ENCODE data around the gene FRMD4B. TPM values are rescaled to one million over a fixed set of nuclear protein-coding genes. Genes with fewer than 3 reads are reported as not detected.
A peak's percentile ranks its signal among the peaks of the same experiment; 100 is the strongest.
"Not testable (repeated sequence)": the region's sequence is repeated elsewhere in the genome, so short reads cannot be mapped to it uniquely, and the experiment has no call there.

Gene FRMD4B
- total and polyA plus RNA-seq, 2 donors from 2014 or later = 11.8 to 50.5 TPM

- Histone ChIP-seq H3K27me3 (ENCODE audit: control insufficient read depth, insufficient read depth, low read length) (no peaks in the 10 kb centered on the region), H3K9me3 (ENCODE audit: control insufficient read depth in 2 of 3, insufficient read depth in 1 of 3, low read length in 3 of 3) (no peaks in the 10 kb centered on the region), H3K36me3 (ENCODE audit: control insufficient read depth in 2 of 3, insufficient read depth in 3 of 3, low read length in 3 of 3) (peaks cover 0 to 4% (median 2%) of the 10 kb centered on the region in 3 donors), H3K4me1 (ENCODE audit: control insufficient read depth in 2 of 3, insufficient read depth in 2 of 3, low read depth in 1 of 3, low read length in 3 of 3) (peaks cover 0 to 20% (median 14%) of the 10 kb centered on the region in 3 donors), H3K27ac (ENCODE audit: low read depth in 2 of 2, low read length in 2 of 2) (no peak overlapping the region), H3K9ac (ENCODE audit: low read length in 3 of 3) (no peak overlapping the region), H3K4me3 (ENCODE audit: low read length in 3 of 3) (no peak overlapping the region)
- FAIRE-seq = no peak
- intact Hi-C loops (cut with DNase I) = no loop called here
- TF ChIP-seq, protein P1, sequence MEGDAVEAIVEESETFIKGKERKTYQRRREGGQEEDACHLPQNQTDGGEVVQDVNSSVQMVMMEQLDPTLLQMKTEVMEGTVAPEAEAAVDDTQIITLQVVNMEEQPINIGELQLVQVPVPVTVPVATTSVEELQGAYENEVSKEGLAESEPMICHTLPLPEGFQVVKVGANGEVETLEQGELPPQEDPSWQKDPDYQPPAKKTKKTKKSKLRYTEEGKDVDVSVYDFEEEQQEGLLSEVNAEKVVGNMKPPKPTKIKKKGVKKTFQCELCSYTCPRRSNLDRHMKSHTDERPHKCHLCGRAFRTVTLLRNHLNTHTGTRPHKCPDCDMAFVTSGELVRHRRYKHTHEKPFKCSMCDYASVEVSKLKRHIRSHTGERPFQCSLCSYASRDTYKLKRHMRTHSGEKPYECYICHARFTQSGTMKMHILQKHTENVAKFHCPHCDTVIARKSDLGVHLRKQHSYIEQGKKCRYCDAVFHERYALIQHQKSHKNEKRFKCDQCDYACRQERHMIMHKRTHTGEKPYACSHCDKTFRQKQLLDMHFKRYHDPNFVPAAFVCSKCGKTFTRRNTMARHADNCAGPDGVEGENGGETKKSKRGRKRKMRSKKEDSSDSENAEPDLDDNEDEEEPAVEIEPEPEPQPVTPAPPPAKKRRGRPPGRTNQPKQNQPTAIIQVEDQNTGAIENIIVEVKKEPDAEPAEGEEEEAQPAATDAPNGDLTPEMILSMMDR (IDR thresholded peaks at IDR 0.05; ENCODE audit: borderline replicate concordance, extremely low read depth, insufficient read depth) = no peak
- no peak for DNase-seq
Observed at GRCh38 chr3:69235882-69236281, 150.0 kb downstream of the FRMD4B start.

GRCh38 chr3:69235227-69235626 lies 150.7 kb downstream of the FRMD4B start:
- H3K36me3 ChIP-seq (ENCODE audit: control insufficient read depth in 2 of 3, insufficient read depth in 3 of 3, low read length in 3 of 3); intact Hi-C loops (cut with DNase I); H3K27ac ChIP-seq (ENCODE audit: low read depth in 2 of 2, low read length in 2 of 2); H3K9ac ChIP-seq (ENCODE audit: low read length in 3 of 3); H3K4me3 ChIP-seq (ENCODE audit: low read length in 3 of 3); H3K27me3 ChIP-seq (ENCODE audit: control insufficient read depth, insufficient read depth, low read length); H3K9me3 ChIP-seq (ENCODE audit: control insufficient read depth in 2 of 3, insufficient read depth in 1 of 3, low read length in 3 of 3); DNase-seq; FAIRE-seq: not testable (repeated sequence)
- H3K4me1 ChIP-seq (ENCODE audit: control insufficient read depth in 2 of 3, insufficient read depth in 2 of 3, low read depth in 1 of 3, low read length in 3 of 3) = peaks cover 0 to 14% (median 10%) of the 10 kb centered on the region in 3 donors

- no peaks in the 10 kb centered on the region for H3K9me3 ChIP-seq (ENCODE audit: control insufficient read depth in 2 of 3, insufficient read depth in 1 of 3, low read length in 3 of 3)
- FAIRE-seq (no peak), DNase-seq (peak in 2 of 5 donors; percentile 38 to 46)
- no peaks in the 10 kb centered on the region for H3K27me3 ChIP-seq (ENCODE audit: control insufficient read depth, insufficient read depth, low read length)
- H3K27ac ChIP-seq (ENCODE audit: low read depth in 2 of 2, low read length in 2 of 2) = no peak overlapping the region
- TF ChIP-seq, protein P1 (IDR thresholded peaks at IDR 0.05; ENCODE audit: borderline replicate concordance, extremely low read depth, insufficient read depth) = no peak
- intact Hi-C loops (cut with DNase I) = no loop called here
- no peak overlapping the region for H3K9ac ChIP-seq (ENCODE audit: low read length in 3 of 3)
- no peaks in the 10 kb centered on the region for H3K36me3 ChIP-seq (ENCODE audit: control insufficient read depth in 2 of 3, insufficient read depth in 3 of 3, low read length in 3 of 3)
- H3K4me3 ChIP-seq (ENCODE audit: low read length in 3 of 3) = no peak overlapping the region
- peaks cover 0 to 10% (median 10%) of the 10 kb centered on the region in 3 donors for H3K4me1 ChIP-seq (ENCODE audit: control insufficient read depth in 2 of 3, insufficient read depth in 2 of 3, low read depth in 1 of 3, low read length in 3 of 3)
Observed at GRCh38 chr3:69232482-69232881, 153.4 kb downstream of the FRMD4B start.

DNA sequence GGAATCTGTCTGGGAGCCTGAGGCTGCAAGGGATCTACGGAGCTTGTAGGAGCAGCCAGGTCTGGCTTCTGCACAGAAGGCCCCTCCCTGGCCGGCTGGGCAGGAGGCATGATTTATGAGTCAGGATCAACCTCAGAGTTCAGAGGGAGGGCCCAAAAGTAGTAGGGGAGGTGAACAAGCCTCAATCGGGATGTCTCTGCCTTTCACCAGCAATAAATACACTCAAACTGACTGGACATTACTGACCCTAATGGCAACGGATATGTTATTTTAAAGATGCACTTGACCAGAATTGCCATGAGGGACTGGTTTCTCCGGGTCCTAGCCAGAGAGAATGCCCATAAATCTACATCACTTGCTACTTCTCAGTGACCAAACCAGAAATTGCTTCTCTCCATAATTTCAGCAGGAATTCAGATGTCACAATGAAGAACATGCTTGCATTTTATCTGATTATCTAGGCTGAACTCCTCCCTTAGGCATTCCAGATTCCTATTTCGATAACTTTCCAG lies 153.9 kb downstream of the FRMD4B start:
- peak; percentile 77 to 91 (median 88) for DNase-seq

More for the DNA sequence above, 153.9 kb downstream of the FRMD4B start:
- no peak overlapping the region for H3K4me3 ChIP-seq (ENCODE audit: low read length in 3 of 3)
- H3K9ac ChIP-seq (ENCODE audit: low read length in 3 of 3) = no peak overlapping the region
- H3K27ac ChIP-seq (ENCODE audit: low read depth in 2 of 2, low read length in 2 of 2) = no peak overlapping the region
- H3K4me1 ChIP-seq (ENCODE audit: control insufficient read depth in 2 of 3, insufficient read depth in 2 of 3, low read depth in 1 of 3, low read length in 3 of 3) = peaks cover 0 to 10% (median 5%) of the 10 kb centered on the region in 3 donors
- FAIRE-seq = no peak
- intact Hi-C loops (cut with DNase I) = no loop called here
- H3K36me3 ChIP-seq (ENCODE audit: control insufficient read depth in 2 of 3, insufficient read depth in 3 of 3, low read length in 3 of 3) = no peaks in the 10 kb centered on the region
- TF ChIP-seq, protein P1 (IDR thresholded peaks at IDR 0.05; ENCODE audit: borderline replicate concordance, extremely low read depth, insufficient read depth) = no peak
- H3K9me3 ChIP-seq (ENCODE audit: control insufficient read depth in 2 of 3, insufficient read depth in 1 of 3, low read length in 3 of 3) = no peaks in the 10 kb centered on the region
- no peaks in the 10 kb centered on the region for H3K27me3 ChIP-seq (ENCODE audit: control insufficient read depth, insufficient read depth, low read length)
